Activated B cell treated with CpG ODN at 0.5 μM for 24 hours (primary cell): ENCODE measurements around the gene UBLCP1. TPM values are rescaled to one million over a fixed set of nuclear protein-coding genes. Genes with fewer than 3 reads are reported as not detected.
"Not testable (repeated sequence)": the region's sequence is repeated elsewhere in the genome, so short reads cannot be mapped to it uniquely, and the experiment has no call there.

Experiments
- ATAC-seq: fragments of 200-7000 bp; cut with Tn5 transposase; one replicate; pipeline ENCODE4 v1.10.0; 2021; ENCODE audit warnings: low read depth, mild to moderate bottlenecking, moderate library complexity
- CTCF ChIA-PET: fragments of 350-600 bp; sonication (Branson Sonifier 250); formaldehyde crosslinking; loops from one replicate; lab custom pipeline; 2021; ENCODE audit warnings: antibody characterized with exemption; lab: Charles Lee
- POLR2A ChIA-PET: fragments of 350-600 bp; sonication (Branson Sonifier 250); formaldehyde crosslinking; loops from one replicate; lab custom pipeline; 2021; ENCODE audit warnings: antibody characterized with exemption; lab: Charles Lee
- DNase-seq: peaks from one replicate; pipeline ENCODE4 v3.0.0; 2022
- H3K27ac Mint-ChIP-seq: one replicate; pipeline ENCODE4 v1.8.0; 2020; ENCODE audit warnings: mixed read lengths
- H3K27me3 Mint-ChIP-seq: one replicate; pipeline ENCODE4 v1.8.0; 2021; ENCODE audit warnings: mixed read lengths
- H3K36me3 Mint-ChIP-seq: one replicate; pipeline ENCODE4 v1.8.0; 2021; ENCODE audit warnings: low read depth, mixed read lengths
- H3K4me1 Mint-ChIP-seq: one replicate; pipeline ENCODE4 v1.8.0; 2021; ENCODE audit warnings: mixed read lengths
- H3K4me3 Mint-ChIP-seq: one replicate; pipeline ENCODE4 v1.8.0; 2020; ENCODE audit warnings: mild to moderate bottlenecking, mixed read lengths
- H3K9me3 Mint-ChIP-seq: one replicate; pipeline ENCODE4 v1.8.0; 2020; ENCODE audit warnings: mixed read lengths
- CTCF ChIP-seq: fragments of 200-600 bp; IDR thresholded peaks from one replicate; pipeline ENCODE4 v1.8.0; 2022; ENCODE audit warnings: antibody characterized with exemption, mild to moderate bottlenecking
- intact Hi-C: fragments of 100-400 bp; cut with micrococcal nuclease; formaldehyde crosslinking; loops from one replicate; pipeline ENCODE4 v1.15.1; 2024
- total RNA-seq: library from RNA; stranded (reverse); gene quantifications from 2 replicates; pipeline ENCODE4 v1.2.3, GENCODE V29; 2022

Gene UBLCP1
- total RNA-seq, 1 donor from 2014 or later, result 44.8 TPM

GRCh38 chr5:159273923-159274322, 10.8 kb downstream of the UBLCP1 start:
- H3K36me3 Mint-ChIP-seq, result peaks cover 65% of the 10 kb centered on the region
- H3K4me1 Mint-ChIP-seq, result peaks cover 5% of the 10 kb centered on the region
- intact Hi-C loops, result no loop called here
- ChIA-PET CTCF (interaction anchor here (0.7 to 2.7 kb wide), 3 partner anchors 13 to 118 kb away, joined by 3 to 20 read pairs (median 4); no protein-coding TSS in a partner anchor), POLR2A (interaction anchor here (1.2 kb wide), 1 partner anchor 65 kb away, joined by 3 read pairs; the partner anchor contains the start of gene RNF145)
- DNase-seq (no peak), ATAC-seq (no peak)
- H3K9me3 Mint-ChIP-seq, result no peaks in the 10 kb centered on the region
- no peak for TF ChIP-seq CTCF
- no peak overlapping the region for H3K27ac Mint-ChIP-seq
- H3K27me3 Mint-ChIP-seq, result no peaks in the 10 kb centered on the region
- H3K4me3 Mint-ChIP-seq, result no peak overlapping the region

- H3K9me3 Mint-ChIP-seq, result no peaks in the 10 kb centered on the region
- no peak overlapping the region for H3K27ac Mint-ChIP-seq
- H3K4me3 Mint-ChIP-seq, result no peak overlapping the region
- ATAC-seq, result no peak
- intact Hi-C loops, result no loop called here
- H3K4me1 Mint-ChIP-seq, result peaks cover 5% of the 10 kb centered on the region
- no peak for DNase-seq
- ChIA-PET POLR2A (interaction anchor here (1.2 kb wide), 1 partner anchor 66 kb away, joined by 3 read pairs; the partner anchor contains the start of gene RNF145), CTCF (interaction anchor here (0.6 to 2.7 kb wide), 3 partner anchors 118 to 1341 kb away, joined by 3 to 20 read pairs (median 4); no protein-coding TSS in a partner anchor)
- H3K36me3 Mint-ChIP-seq, result peaks cover 66% of the 10 kb centered on the region
- TF ChIP-seq CTCF, result no peak
- H3K27me3 Mint-ChIP-seq, result no peaks in the 10 kb centered on the region
These were observed 11.6 kb downstream of the UBLCP1 start for GRCh38 chr5:159274676-159275075.

- Mint-ChIP-seq H3K4me1 (no peaks in the 10 kb centered on the region), H3K36me3 (peaks cover 16% of the 10 kb centered on the region), H3K27me3 (no peaks in the 10 kb centered on the region), H3K4me3 (no peak overlapping the region), H3K9me3 (no peaks in the 10 kb centered on the region), H3K27ac (no peak overlapping the region)
- TF ChIP-seq CTCF, result no peak
- ATAC-seq (peak; percentile 71), DNase-seq (no peak)
- intact Hi-C loops, result loop anchor here (1.0 to 5.0 kb wide), 10 partner anchors 30 to 1106 kb away; partner anchors contain the start of gene ADRA1B
- ChIA-PET POLR2A (interaction anchor here (0.7 to 1.1 kb wide), 3 partner anchors 229 to 701 kb away, joined by 5 to 12 read pairs (median 5); no protein-coding TSS in a partner anchor), CTCF (interaction anchor here (0.8 to 7.5 kb wide), 21 partner anchors 10 to 1211 kb away, joined by 3 to 68 read pairs (median 5); partner anchors contain the start of gene ADRA1B)
These were observed 23.4 kb downstream of the UBLCP1 start for GRCh38 chr5:159286420-159287035.

- H3K27ac Mint-ChIP-seq, result no peak overlapping the region
- no peaks in the 10 kb centered on the region for H3K4me1 Mint-ChIP-seq
- CTCF ChIA-PET, result interaction anchor here (7.5 kb wide), 1 partner anchor 27 kb away, joined by 68 read pairs; no protein-coding TSS in a partner anchor
- ATAC-seq (no peak), DNase-seq (no peak)
- intact Hi-C loops, result no loop called here
- H3K27me3 Mint-ChIP-seq, result no peaks in the 10 kb centered on the region
- POLR2A ChIA-PET, result interaction anchor here (0.7 to 1.2 kb wide), 2 partner anchors 696 to 1429 kb away, joined by 3 read pairs; no protein-coding TSS in a partner anchor
- TF ChIP-seq CTCF, result no peak
- peaks cover 2% of the 10 kb centered on the region for H3K36me3 Mint-ChIP-seq
- H3K9me3 Mint-ChIP-seq, result no peaks in the 10 kb centered on the region
- no peak overlapping the region for H3K4me3 Mint-ChIP-seq
These were observed 27.7 kb downstream of the UBLCP1 start for GRCh38 chr5:159290741-159291140.

GRCh38 chr5:159294921-159295320, 31.8 kb downstream of the UBLCP1 start:
- Mint-ChIP-seq H3K27me3 (no peaks in the 10 kb centered on the region), H3K4me3 (no peak overlapping the region), H3K4me1 (no peaks in the 10 kb centered on the region), H3K36me3 (peaks cover 12% of the 10 kb centered on the region), H3K9me3 (peaks cover 18% of the 10 kb centered on the region), H3K27ac (no peak overlapping the region)
- ATAC-seq, result no peak
- ChIA-PET POLR2A (no interaction called here), CTCF (interaction anchor here (1.2 kb wide), 1 partner anchor 692 kb away, joined by 5 read pairs; no protein-coding TSS in a partner anchor)
- no peak for TF ChIP-seq CTCF
- intact Hi-C loops, result no loop called here
- no peak for DNase-seq

- CTCF ChIA-PET, result interaction anchor here (1.6 kb wide), 1 partner anchor 9 kb away, joined by 4 read pairs; no protein-coding TSS in a partner anchor
- H3K4me3 Mint-ChIP-seq, POLR2A ChIA-PET, DNase-seq, H3K27ac Mint-ChIP-seq, intact Hi-C loops, H3K27me3 Mint-ChIP-seq, H3K4me1 Mint-ChIP-seq, ATAC-seq: not testable (repeated sequence)
- Mint-ChIP-seq H3K36me3 (peaks cover 19% of the 10 kb centered on the region), H3K9me3 (peaks cover 29% of the 10 kb centered on the region)
These were observed 34.2 kb downstream of the UBLCP1 start for GRCh38 chr5:159297300-159297699.
